Left ventricle myocardium superior (tissue), 1 donor: ENCODE results near the gene DGCR6L. TPM values are rescaled to one million over a fixed set of nuclear protein-coding genes. Genes with fewer than 3 reads are reported as not detected.
A peak's percentile ranks its signal among the peaks of the same experiment; 100 is the strongest.
"Not testable (repeated sequence)": the region's sequence is repeated elsewhere in the genome, so short reads cannot be mapped to it uniquely, and the experiment has no call there.

Experiments used
- ATAC-seq: fragments of 200-7000 bp; cut with Tn5 transposase; one replicate; pipeline ENCODE4 v1.9.1; 2020; ENCODE audit warnings: mild to moderate bottlenecking, moderate library complexity
- DNase-seq: peaks from one replicate; pipeline ENCODE4 v3.0.0-alpha.2; 2020
- intact Hi-C: fragments of 100-400 bp; cut with micrococcal nuclease; formaldehyde crosslinking; loops from one replicate; pipeline ENCODE4 v1.11.0; 2022
- total RNA-seq: library from RNA; stranded (reverse); fragmentation: NEBNext Ultra II Directional; extraction: Animal tissue kit (Norgen Biotek cat#: 25700); gene quantifications from one replicate; pipeline ENCODE4 v1.2.1, GENCODE V29; 2021
- donor health status: DM: no; HTN: yes; CAD: no; lungs with severe emphysema.

Gene DGCR6L
- total RNA-seq, 1 donor from 2014 or later: 46.8 TPM

DNA sequence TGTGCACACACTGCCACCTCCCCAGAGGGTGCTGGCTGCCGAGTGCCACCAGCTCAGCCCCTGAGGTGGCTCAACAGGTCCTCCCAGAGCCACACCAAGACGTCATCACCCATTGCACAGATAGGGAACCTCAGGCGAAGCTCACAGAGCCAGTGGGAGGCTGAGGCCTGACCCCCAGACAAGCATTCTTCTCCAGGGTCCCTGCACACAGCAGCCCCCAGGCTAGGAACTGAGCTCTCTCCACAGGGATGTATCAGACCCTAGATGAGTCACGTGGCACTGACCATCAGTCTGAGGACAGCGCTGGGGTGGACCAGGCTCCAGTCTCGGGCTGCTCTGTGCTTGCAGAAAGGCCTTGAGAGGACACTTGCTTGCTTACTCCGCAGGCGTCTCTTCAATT lies 50.2 kb downstream of the DGCR6L start:
- not testable (repeated sequence) for DNase-seq, ATAC-seq
- intact Hi-C loops: loop anchor here (5.0 kb wide), 1 partner anchor 112 kb away; no protein-coding TSS in a partner anchor

DNA sequence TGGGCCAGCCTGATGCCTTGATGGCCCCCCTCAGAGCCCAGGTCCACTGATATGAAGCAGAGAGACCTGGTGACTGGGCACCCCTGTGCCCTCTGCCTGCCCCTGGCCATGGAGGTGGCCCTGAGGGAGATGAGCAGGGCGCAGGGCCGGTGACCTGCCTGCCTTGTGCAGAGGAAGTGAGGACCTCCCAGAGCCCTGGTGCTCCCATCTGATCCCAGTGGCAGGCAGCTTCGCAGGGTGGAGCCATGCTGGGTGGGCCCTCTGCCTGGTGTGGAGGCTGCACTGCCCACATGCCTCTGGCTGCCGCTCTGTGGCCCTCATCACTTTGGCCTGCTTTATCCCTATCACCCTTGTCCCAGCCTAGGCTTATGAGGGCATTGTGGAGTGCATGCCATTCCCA lies 50.7 kb downstream of the DGCR6L start:
- intact Hi-C loops, ATAC-seq, DNase-seq: not testable (repeated sequence)

DNA sequence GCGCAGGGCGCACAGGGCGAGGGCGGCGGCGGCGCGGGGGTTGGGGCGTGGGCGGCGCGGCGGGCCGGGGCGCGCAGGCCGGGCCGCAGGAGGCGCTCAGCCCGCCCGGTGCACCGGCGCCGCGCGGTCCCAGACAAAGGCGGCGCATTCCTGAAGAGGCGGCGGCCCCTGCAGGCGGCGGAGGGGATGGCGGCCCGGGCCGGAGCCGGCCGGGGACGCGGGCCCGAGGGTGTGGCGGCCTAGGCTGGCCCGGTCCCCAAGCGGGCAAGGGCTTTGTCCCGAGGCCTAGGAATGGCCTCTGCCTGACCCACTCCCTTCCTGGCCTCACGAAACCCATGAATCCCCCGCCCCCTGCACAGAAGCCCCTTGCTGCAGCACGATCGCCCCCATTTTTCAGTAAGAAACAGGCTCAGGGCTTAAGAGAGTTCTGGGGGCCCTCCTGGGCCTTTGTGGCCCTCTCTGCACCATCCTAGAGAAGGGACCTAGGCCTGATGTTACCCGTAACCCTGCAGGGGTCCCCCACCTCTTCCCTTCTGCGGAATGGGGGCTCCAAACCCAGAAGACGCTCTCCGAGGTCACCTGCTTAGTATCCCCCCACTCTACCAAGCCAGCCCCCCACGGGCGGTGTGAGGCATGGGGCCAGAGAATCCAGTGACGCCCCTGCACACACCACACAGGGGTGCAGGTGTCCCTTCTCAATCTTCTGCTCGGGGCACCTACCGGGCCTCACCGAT lies 51.4 kb downstream of the DGCR6L start, which contains the start of gene RTN4R:
RTN4R (minus strand) TSS at position 40 of the 734 bp plus-strand sequence. CDS start 226 bp downstream, outside the sequence.
- ATAC-seq (peak; percentile 90), DNase-seq (peak; percentile 83)
- intact Hi-C loops: no loop called here

DNA sequence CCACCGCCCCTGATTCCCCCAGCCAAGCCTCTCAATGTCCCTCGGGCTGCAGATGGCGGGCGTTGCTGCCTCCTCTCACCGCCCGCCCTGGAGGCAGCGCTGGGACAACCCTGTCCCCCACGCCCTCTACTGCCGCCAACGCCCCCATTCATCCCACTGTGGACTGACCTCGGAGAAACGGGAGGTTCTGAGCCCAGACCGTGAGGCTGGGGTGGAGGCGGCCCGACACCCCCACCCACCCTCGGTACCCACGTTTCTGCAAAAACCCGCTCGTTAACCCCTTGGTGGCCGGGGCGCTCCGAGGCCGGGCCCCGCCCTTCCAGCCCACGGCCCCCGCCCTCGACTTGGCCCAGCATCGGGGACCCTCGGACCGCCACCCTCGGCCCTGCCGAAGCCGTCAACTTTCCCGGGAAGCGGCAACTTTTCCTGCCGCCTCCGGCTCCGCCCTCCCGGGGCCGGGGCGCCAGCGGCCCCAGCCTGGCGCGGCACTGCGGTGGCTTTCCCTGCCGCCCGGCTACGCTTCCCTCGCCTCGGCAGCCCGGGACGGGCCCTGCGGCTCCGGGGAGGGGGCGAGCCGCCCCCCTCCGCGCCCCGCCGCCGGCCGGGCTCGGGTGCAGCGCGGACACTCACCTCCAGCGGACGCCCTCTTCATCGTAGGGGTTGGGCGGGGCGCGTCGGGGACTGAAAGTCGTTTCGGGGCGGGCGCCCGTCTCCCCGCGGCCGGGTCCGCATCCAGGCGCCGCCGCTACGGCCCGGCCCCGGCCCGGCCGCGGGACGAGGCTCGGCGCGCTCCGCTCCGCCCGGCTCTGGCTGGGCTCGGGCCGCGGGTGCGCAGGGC lies 52.2 kb downstream of the DGCR6L start:
- intact Hi-C loops: no loop called here
- DNase-seq (peak; percentile 51), ATAC-seq (no peak)

DNA sequence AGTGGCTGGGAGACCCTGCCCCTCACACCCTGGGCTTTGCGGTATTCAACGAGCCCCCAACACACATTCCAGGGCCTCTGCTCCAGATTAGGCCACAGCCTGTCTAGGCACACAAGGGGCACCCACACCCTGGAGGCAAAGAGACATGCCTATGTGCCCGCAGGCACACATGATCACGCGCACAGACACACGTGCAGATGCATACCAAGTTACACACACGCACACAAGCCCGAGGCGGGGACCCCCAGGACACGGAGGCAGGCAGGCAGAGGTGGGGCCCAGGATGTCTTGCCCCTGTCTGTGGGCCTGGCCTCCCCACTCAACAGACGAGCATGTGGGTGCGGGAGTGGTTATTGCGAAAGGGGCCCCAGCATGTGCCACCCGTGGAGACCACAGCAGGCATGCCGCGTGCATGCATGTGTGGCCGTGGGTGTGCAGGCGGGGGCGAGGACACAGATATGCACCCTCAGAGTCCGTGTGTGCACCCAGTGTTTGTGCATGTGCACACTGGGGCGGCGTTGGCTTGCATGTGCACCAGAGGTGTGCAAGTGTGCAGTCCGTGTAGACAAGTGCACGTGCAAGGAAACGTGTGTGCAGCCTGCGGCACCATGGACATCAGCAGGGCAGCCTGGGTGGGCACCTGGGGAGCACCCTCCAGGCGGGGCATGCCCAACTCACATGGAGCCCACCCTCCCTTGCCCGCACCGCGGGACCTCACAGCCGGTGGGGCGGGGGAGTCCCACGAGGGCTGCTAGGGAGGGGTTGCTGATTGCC lies 53.0 kb downstream of the DGCR6L start:
- intact Hi-C loops, DNase-seq, ATAC-seq: not testable (repeated sequence)

DNA sequence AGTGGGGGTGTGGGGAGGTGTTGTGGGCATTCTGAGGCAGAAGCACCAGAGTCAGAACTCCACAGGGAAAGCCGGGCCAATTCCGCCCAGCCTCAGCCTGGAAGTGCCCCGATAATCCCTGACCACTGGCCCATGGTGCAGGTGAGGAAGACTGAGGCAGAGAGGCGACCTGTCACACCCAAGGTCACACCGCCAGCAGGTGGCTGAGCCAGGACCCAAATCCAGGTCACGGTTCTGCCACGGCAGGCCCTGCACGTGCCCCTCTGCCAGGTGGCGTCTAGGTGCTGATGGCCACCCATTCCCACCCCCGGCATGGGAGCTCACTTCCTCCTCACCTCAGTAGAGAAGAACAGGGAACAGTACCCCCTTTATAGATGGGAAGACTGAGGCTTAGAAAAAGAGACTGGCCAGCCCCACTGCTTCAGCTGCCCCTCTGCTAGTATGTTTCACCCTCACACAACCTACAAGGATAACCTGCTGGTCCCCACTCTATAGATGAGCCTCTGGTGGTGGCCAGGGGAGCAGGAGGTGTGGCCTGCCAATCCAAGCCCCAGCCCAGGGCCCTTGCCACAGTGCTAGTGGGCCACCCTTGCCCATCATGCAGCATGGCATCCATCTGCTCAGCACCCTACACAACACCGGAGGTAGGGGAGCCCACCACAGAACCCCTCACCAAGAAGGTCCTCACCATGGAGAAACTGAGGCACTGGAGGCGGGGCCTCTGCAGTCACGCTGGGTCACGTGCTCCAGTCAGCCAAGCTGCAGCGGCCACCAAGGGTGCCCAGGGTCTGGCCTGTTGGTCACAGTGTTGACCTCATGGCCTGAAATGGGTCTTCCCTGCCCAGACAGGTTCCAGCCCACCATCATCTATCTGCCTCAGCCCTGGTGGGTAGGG lies 53.8 kb downstream of the DGCR6L start:
- intact Hi-C loops, ATAC-seq, DNase-seq: not testable (repeated sequence)

DNA sequence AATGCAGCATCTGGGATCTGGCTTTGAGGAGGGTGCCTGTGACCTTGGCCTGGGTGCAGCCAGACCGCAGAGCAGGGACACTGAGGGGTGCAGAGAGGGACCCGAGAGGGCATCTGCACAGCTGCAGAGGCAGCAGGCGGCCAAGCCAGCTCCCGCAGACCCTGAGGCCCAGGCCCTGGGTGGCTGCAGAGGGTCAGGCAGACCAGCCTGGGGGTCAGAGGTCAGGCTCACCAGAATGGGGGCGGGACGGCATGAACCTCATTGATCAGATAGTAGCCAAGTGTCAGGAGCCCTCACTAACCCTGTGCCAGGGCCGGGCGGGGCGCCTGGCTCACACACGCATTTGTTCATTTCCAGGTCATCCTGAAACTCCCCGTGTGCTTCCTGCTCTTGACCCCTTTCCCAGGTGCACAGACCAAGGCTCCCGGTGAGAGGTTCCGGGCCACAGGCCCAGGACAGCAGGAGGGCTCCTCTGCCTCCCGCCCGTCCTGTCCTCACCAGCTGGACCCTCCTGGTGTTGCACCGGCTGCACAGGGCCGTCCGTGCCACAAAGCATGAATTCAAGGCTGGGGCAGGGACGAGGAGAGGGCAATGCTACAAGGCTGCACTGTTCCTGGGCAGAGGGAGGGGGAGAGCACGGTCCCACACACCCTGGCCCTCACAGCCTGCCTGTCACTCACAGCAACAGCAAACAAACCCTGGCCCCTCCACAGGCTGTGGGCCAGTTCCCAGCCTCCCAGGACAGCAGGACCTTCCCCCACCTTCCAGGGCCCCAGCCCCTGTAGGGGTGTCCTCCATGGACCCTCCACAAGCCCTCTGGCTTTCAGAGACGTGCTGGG lies 55.0 kb downstream of the DGCR6L start:
- intact Hi-C loops: no loop called here

More for the DNA sequence above, 55.0 kb downstream of the DGCR6L start:
- DNase-seq (no peak), ATAC-seq (no peak)

Other genes with a start within 250 kb of the DGCR6L start
- 17.7 TPM for gene DGCR8, start 239.8 kb downstream of the DGCR6L start, total RNA-seq
- 36.6 TPM for gene RANBP1, start 204.0 kb downstream of the DGCR6L start, total RNA-seq
- gene TRMT2A, start 202.8 kb downstream of the DGCR6L start, total RNA-seq: 28.5 TPM
- gene ZDHHC8, start 188.3 kb downstream of the DGCR6L start, total RNA-seq: 51.6 TPM
- gene CCDC188, start 169.0 kb downstream of the DGCR6L start, total RNA-seq: 0.27 TPM
- 1.2 TPM for gene RTN4R, start 51.7 kb downstream of the DGCR6L start, total RNA-seq
- gene ZNF74, start 74.1 kb upstream of the DGCR6L start, total RNA-seq: 4.9 TPM
- 2.7 TPM for gene SCARF2, start 117.8 kb upstream of the DGCR6L start, total RNA-seq
- gene KLHL22, start 175.7 kb upstream of the DGCR6L start, total RNA-seq: 14.2 TPM
- gene MED15, start 187.6 kb upstream of the DGCR6L start, total RNA-seq: 51.0 TPM